Endothelial cell (in vitro differentiated cells): ENCODE results near the gene HARBI1. TPM values are rescaled to one million over a fixed set of nuclear protein-coding genes. Genes with fewer than 3 reads are reported as not detected.

Experiments used
- DNase-seq: peaks from one replicate; pipeline ENCODE4 v3.0.0; 2021; ENCODE audit warnings: low spot score
- H3K27ac Mint-ChIP-seq: one replicate; pipeline ENCODE4 v1.8.0; 2021; ENCODE audit warnings: mixed read lengths, inconsistent platforms; ENCODE audit not compliant: unreplicated experiment
- H3K27me3 Mint-ChIP-seq: one replicate; pipeline ENCODE4 v1.8.0; 2021; ENCODE audit warnings: mild to moderate bottlenecking, moderate library complexity, mixed read lengths, inconsistent platforms; ENCODE audit not compliant: unreplicated experiment
- H3K36me3 Mint-ChIP-seq: one replicate; pipeline ENCODE4 v1.8.0; 2021; ENCODE audit warnings: mild to moderate bottlenecking, low read depth, mixed read lengths, inconsistent platforms; ENCODE audit not compliant: unreplicated experiment
- H3K4me1 Mint-ChIP-seq: one replicate; pipeline ENCODE4 v1.8.0; 2021; ENCODE audit warnings: mild to moderate bottlenecking, mixed read lengths, inconsistent platforms; ENCODE audit not compliant: unreplicated experiment
- H3K4me3 Mint-ChIP-seq: one replicate; pipeline ENCODE4 v1.8.0; 2021; ENCODE audit warnings: mild to moderate bottlenecking, mixed read lengths, inconsistent platforms; ENCODE audit not compliant: unreplicated experiment
- H3K9me3 Mint-ChIP-seq: one replicate; pipeline ENCODE4 v1.8.0; 2021; ENCODE audit warnings: mixed read lengths, inconsistent platforms; ENCODE audit not compliant: unreplicated experiment
- total RNA-seq: library from RNA; stranded (reverse); fragmentation: NEBNext Ultra II Directional; extraction: Animal tissue kit (Norgen Biotek cat#: 25700); gene quantifications from one replicate; pipeline ENCODE4 v1.2.1, GENCODE V29; 2021; ENCODE audit not compliant: unreplicated experiment
- TF ChIP-seq, protein P1 (sequence below): fragments of 200-600 bp; sonication (generic); IDR thresholded peaks from one replicate; pipeline ENCODE4 v1.5.0; 2021; ENCODE audit warnings: antibody characterized with exemption; ENCODE audit not compliant: unreplicated experiment

HARBI1 gene
- total RNA-seq, 1 donor from 2014 or later, result 6.1 TPM

DNA sequence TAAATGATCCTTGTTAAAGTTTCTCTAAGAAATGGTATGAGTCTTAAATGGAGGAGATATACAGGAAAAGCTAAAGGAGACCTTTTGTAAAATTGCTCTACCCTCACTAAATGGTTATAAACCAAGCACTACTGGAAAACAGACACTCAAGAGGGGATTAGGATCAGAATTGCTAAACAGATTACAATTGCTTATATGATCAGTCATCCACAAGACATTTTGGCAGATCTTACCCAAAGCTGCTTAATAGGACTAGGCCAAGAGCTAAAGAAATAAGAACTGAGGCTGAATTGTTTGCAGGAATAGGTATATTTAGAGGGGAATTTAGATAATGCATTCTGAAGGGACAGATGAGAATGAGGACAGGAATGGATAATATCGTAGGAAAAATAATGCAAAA is 9.5 kb downstream of the HARBI1 start:
- H3K27ac Mint-ChIP-seq, result no peak overlapping the region
- no peaks in the 10 kb centered on the region for H3K27me3 Mint-ChIP-seq
- TF ChIP-seq, protein P1, sequence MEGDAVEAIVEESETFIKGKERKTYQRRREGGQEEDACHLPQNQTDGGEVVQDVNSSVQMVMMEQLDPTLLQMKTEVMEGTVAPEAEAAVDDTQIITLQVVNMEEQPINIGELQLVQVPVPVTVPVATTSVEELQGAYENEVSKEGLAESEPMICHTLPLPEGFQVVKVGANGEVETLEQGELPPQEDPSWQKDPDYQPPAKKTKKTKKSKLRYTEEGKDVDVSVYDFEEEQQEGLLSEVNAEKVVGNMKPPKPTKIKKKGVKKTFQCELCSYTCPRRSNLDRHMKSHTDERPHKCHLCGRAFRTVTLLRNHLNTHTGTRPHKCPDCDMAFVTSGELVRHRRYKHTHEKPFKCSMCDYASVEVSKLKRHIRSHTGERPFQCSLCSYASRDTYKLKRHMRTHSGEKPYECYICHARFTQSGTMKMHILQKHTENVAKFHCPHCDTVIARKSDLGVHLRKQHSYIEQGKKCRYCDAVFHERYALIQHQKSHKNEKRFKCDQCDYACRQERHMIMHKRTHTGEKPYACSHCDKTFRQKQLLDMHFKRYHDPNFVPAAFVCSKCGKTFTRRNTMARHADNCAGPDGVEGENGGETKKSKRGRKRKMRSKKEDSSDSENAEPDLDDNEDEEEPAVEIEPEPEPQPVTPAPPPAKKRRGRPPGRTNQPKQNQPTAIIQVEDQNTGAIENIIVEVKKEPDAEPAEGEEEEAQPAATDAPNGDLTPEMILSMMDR, result no peak
- H3K36me3 Mint-ChIP-seq, result no peaks in the 10 kb centered on the region
- H3K9me3 Mint-ChIP-seq, result no peaks in the 10 kb centered on the region
- no peaks in the 10 kb centered on the region for H3K4me1 Mint-ChIP-seq
- no peak for DNase-seq
- no peak overlapping the region for H3K4me3 Mint-ChIP-seq

DNA sequence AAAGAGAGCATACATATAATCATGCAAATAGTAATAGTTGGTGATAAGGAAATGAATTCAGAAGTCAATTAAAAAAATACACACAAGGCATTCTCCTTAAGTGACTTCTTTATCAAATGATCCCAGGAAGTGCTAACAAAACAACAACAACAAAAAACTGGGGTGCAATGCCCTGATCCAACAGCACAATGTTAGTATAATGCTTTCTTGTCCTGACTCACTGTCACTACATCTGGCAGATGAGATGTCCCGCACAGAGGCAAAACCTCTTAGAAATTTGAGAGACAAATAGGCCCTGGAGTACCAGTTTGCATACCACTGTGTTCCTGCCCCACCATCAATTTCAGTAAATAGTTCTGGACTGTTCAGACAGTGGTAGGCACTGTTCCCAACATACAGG is 12.2 kb downstream of the HARBI1 start:
- Mint-ChIP-seq H3K27me3 (no peaks in the 10 kb centered on the region), H3K4me3 (no peak overlapping the region), H3K9me3 (no peaks in the 10 kb centered on the region), H3K4me1 (no peaks in the 10 kb centered on the region), H3K36me3 (no peaks in the 10 kb centered on the region), H3K27ac (no peak overlapping the region)
- DNase-seq, result no peak
- TF ChIP-seq, protein P1, result no peak

DNA sequence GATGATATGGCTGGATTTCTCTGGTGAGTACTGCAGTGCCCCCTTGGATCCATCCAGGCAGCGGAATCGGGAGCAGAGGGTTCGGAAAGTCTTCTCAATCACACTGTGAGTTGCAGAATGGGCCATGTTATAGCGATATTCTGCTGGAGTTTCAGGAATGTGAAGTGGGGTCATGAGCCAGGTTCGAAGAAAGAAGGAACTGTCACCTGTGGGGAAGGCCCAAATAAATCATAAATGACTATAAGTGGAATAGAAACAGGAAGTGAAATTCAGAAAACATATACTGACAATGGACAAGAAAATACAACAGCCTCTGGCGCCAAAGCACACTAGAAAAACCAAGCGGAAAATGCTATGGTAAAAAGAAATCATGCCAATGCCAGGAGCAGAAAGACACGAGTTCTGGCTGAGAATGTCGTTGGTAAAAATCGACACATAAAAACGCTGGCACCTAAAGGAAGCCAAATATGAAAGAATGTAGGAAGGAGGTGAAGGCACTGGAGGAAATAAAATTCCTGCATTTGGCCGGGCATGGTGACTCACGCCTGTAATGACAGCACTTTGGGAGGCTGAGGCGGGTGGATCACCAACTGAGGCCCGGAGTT is 13.2 kb downstream of the HARBI1 start:
- TF ChIP-seq, protein P1, result no peak
- Mint-ChIP-seq H3K27ac (no peak overlapping the region), H3K36me3 (no peaks in the 10 kb centered on the region), H3K9me3 (no peaks in the 10 kb centered on the region), H3K4me3 (no peak overlapping the region), H3K27me3 (no peaks in the 10 kb centered on the region), H3K4me1 (no peaks in the 10 kb centered on the region)
- no peak for DNase-seq

DNA sequence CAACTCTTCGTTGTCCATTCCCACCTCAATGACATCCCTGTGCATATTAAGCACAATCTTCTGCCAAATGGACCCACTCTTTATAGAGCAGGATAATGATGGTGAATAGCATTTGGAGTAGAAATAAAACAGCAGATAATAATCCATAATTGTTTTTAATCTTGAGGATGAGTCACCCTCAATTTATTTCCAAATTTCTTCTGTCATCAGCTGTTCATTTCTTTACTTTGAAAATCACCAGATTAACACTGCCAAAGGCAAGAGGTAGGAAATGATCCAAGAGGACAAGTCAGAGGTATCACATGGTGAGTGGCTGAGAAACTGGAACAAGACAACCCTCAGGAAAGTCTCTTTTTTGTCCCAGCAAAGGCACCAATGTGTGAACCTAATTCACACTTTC is 15.9 kb downstream of the HARBI1 start:
- Mint-ChIP-seq H3K36me3 (no peaks in the 10 kb centered on the region), H3K27ac (no peak overlapping the region), H3K9me3 (no peaks in the 10 kb centered on the region)

More for the DNA sequence above, 15.9 kb downstream of the HARBI1 start:
- Mint-ChIP-seq H3K4me3 (no peak overlapping the region), H3K27me3 (no peaks in the 10 kb centered on the region), H3K4me1 (no peaks in the 10 kb centered on the region)
- DNase-seq, result no peak
- TF ChIP-seq, protein P1, result no peak
